ENCODE results near the gene FBXW11.

- TF ChIP-seq CTCF (IDR thresholded peaks at IDR 0.05) (peak in 1 of 7 experiments; percentile 6), POLR2A (IDR thresholded peaks at IDR 0.05) (no peak)
Observed at GRCh38 chr5:172005708-172006320, 624 bp downstream of the FBXW11 start.

All from body of pancreas (tissue), 4 donors.